AG09319 (cell line): ENCODE measurements around the gene CDH4.

ENCODE experiments used
- DNase-seq: peaks from one replicate; pipeline ENCODE4 v3.0.0-alpha.2; 2010; ENCODE audit warnings: low read depth; ENCODE audit errors: extremely low read depth
- TF ChIP-seq, protein P1 (sequence below): IDR thresholded peaks from 2 replicates; pipeline ENCODE4 v1.5.1; 2011; ENCODE audit warnings: low read depth, mild to moderate bottlenecking, inconsistent platforms, low read length, moderate library complexity

CDH4 gene

GRCh38 chr20:61760321-61760720, 508.3 kb downstream of the CDH4 start:
- no peak for DNase-seq
- TF ChIP-seq, protein P1, sequence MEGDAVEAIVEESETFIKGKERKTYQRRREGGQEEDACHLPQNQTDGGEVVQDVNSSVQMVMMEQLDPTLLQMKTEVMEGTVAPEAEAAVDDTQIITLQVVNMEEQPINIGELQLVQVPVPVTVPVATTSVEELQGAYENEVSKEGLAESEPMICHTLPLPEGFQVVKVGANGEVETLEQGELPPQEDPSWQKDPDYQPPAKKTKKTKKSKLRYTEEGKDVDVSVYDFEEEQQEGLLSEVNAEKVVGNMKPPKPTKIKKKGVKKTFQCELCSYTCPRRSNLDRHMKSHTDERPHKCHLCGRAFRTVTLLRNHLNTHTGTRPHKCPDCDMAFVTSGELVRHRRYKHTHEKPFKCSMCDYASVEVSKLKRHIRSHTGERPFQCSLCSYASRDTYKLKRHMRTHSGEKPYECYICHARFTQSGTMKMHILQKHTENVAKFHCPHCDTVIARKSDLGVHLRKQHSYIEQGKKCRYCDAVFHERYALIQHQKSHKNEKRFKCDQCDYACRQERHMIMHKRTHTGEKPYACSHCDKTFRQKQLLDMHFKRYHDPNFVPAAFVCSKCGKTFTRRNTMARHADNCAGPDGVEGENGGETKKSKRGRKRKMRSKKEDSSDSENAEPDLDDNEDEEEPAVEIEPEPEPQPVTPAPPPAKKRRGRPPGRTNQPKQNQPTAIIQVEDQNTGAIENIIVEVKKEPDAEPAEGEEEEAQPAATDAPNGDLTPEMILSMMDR: no peak

- DNase-seq: no peak
- TF ChIP-seq, protein P1: no peak
Observed at GRCh38 chr20:61760731-61761130, 508.7 kb downstream of the CDH4 start.

DNA sequence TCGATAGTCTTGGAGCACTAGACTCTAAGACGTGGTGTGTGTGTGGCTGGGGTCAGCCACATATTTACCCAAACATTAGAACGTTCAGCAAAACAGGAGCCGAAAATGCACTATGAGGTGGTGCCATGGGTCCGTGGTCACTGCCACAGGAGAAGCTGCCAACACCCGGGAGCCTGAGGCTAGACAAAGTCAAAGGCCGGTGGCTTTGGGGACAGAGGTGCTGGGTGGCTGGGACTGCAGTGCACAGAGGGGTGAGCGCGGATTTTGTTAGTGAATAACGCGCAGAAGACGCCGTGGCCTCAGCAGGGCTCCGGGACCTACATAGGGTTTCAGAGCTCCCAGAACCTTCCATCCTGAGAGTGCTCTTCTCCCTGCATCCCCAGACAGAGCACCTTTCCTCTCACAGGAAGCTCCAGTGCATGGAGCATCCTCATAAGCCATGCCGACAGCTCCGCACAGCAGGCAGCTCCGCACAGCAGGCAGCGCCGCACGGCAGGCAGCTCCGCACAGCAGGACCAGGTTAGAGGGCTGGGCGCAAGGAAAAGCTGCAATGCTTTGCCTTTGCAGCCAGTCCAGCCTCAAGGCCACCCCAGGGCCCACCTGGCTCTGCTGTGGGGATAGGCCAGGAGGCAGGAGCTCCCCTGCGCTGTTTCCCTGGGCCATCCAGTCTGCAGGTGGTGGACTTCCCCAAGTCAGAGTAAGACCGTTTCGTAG, 509.5 kb downstream of the CDH4 start:
- TF ChIP-seq, protein P1: no peak
- DNase-seq: no peak

DNA sequence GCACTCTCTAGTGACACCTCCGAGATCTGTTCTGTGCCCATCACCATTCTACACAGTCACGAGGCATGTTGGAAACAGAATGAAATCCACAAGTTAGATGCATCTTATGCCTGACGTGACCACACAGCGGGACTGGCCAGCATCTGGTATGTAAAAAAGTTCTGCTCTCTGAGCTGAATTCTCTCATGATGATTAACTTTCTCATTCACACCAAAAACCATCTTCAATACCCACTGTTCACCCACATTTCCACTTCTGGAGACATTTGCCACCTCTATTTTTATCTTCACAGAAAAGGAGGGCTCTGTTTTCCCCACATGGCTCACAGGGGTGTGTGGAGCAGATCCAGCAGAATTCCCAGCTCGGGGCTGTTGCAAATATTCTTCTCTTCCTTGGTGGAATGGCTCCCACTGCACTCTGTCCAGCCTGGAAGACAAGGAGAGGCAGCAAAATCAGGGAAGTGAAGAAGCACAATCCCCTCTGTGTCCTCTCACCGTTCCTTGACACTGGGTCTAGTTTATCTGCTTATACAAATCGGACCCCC, 510.2 kb downstream of the CDH4 start:
- TF ChIP-seq, protein P1: no peak
- no peak for DNase-seq

- DNase-seq: no peak
Observed at GRCh38 chr20:61762886-61763739, 511.1 kb downstream of the CDH4 start.

DNA sequence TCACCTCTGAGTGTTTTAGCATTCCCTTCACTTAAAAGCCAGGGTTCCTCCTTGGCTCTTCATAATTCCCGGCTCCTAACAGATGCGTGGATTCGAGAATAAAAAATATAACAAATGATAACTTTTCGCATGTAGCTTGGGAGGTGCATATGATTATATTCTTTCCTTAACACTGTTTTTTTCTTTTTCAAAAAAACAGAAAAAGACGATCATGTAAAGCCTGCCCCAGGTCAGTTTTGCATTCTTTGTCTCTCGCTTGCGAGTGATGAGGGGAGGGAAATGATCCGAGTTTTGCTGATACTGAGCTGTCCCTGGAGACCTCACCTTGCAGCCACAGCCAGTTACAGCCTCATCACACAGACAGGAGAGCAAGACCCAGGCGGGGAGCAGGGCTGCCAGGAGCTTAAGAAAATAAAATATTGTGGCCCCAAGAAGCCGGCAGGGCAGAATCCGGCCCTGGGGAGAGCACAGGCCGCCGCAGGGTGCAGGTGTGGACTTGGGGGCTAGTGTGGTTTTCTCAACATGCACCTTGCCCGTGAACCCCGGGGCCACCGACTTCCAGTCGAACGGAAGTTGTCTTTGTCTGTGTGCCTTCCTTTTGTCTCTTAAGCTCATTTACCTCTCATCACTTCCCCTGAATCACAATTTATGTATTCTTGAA, 511.8 kb downstream of the CDH4 start:
- DNase-seq: no peak
- TF ChIP-seq, protein P1: no peak

More at GRCh38 chr20:61762886-61763739, 511.1 kb downstream of the CDH4 start:
- TF ChIP-seq, protein P1: no peak
